T-helper 1 cell (primary cell): ENCODE results near the gene RGS10.

Experiments used
- DNase-seq, 5 donors: peaks; one replicate each; pipeline ENCODE4 v3.0.0-alpha.2; 2012 to 2020

Gene RGS10

GRCh38 chr10:119517235-119518141 lies 25.0 kb downstream of the RGS10 start:
- peak in 3 of 5 donors; percentile 27 to 74 (median 44) for DNase-seq

GRCh38 chr10:119516381-119517234 lies 25.9 kb downstream of the RGS10 start:
- peak in 4 of 5 donors; percentile 27 to 85 (median 49) for DNase-seq

- DNase-seq, result no peak
These were observed 26.9 kb downstream of the RGS10 start for GRCh38 chr10:119515511-119516045.

GRCh38 chr10:119514819-119515218 lies 27.7 kb downstream of the RGS10 start:
- DNase-seq, result no peak

GRCh38 chr10:119511828-119512515 lies 30.5 kb downstream of the RGS10 start:
- no peak for DNase-seq

- DNase-seq, result no peak
These were observed 32.5 kb downstream of the RGS10 start for GRCh38 chr10:119509909-119510451.

GRCh38 chr10:119507115-119507514 lies 35.4 kb downstream of the RGS10 start:
- DNase-seq, result no peak

- no peak for DNase-seq
These were observed 36.8 kb downstream of the RGS10 start for GRCh38 chr10:119505588-119506315.

GRCh38 chr10:119505131-119505551 lies 37.4 kb downstream of the RGS10 start:
- DNase-seq, result no peak

- DNase-seq, result no peak
These were observed 37.9 kb downstream of the RGS10 start for GRCh38 chr10:119504651-119505050.

- no peak for DNase-seq
These were observed 38.7 kb downstream of the RGS10 start for GRCh38 chr10:119503821-119504220.

GRCh38 chr10:119502618-119503155 lies 39.8 kb downstream of the RGS10 start:
- no peak for DNase-seq

- peak; percentile 43 to 82 (median 71) for DNase-seq
These were observed 40.3 kb downstream of the RGS10 start for GRCh38 chr10:119502209-119502608.

- DNase-seq, result peak in 1 of 5 donors; percentile 9
These were observed 40.8 kb downstream of the RGS10 start for GRCh38 chr10:119501690-119502089.

GRCh38 chr10:119500821-119501220 lies 41.7 kb downstream of the RGS10 start:
- DNase-seq, result no peak

- DNase-seq, result no peak
These were observed 42.3 kb downstream of the RGS10 start for GRCh38 chr10:119500123-119500795.

- DNase-seq, result no peak
These were observed 42.9 kb downstream of the RGS10 start for GRCh38 chr10:119499677-119500002.

GRCh38 chr10:119498889-119499676 lies 43.4 kb downstream of the RGS10 start:
- DNase-seq, result no peak

GRCh38 chr10:119497243-119497642 lies 45.3 kb downstream of the RGS10 start:
- no peak for DNase-seq

GRCh38 chr10:119496273-119496672 lies 46.2 kb downstream of the RGS10 start:
- DNase-seq, result peak in 1 of 5 donors; percentile 32
